MM.1S (cell line): ENCODE results near the gene SERP2.

Source experiments
- DNase-seq: peaks from one replicate; pipeline ENCODE4 v3.0.0-alpha.2; 2015
- H2AFZ ChIP-seq: fragments of 300-600 bp; sonication (generic); 2 replicates; pipeline ENCODE4 v1.6.0; 2016; ENCODE audit warnings: antibody characterized with exemption, low read length
- H3F3A ChIP-seq: fragments of 300-600 bp; sonication (generic); 2 replicates; pipeline ENCODE4 v1.6.1; 2016; ENCODE audit warnings: mild to moderate bottlenecking, antibody characterized with exemption, low read length, moderate library complexity, mixed read lengths; ENCODE audit not compliant: insufficient read depth
- H3K27ac ChIP-seq: fragments of 300-600 bp; sonication (generic); 2 replicates; pipeline ENCODE4 v1.5.1; 2016; ENCODE audit warnings: mild to moderate bottlenecking, low read length
- H3K27me3 ChIP-seq: fragments of 300-600 bp; sonication (generic); replicated peaks from 2 replicates; pipeline ENCODE4 v1.6.0; 2016; ENCODE audit warnings: low read length; ENCODE audit not compliant: insufficient read depth
- H3K36me3 ChIP-seq: fragments of 300-600 bp; sonication (generic); replicated peaks from 2 replicates; pipeline ENCODE4 v1.6.1; 2016; ENCODE audit warnings: mild to moderate bottlenecking, low read length, mixed read lengths; ENCODE audit not compliant: insufficient read depth
- H3K4me1 ChIP-seq: fragments of 300-600 bp; sonication (generic); 2 replicates; pipeline ENCODE4 v1.6.1; 2016; ENCODE audit warnings: low read length, mixed read lengths
- H3K4me2 ChIP-seq: fragments of 300-600 bp; sonication (generic); 2 replicates; pipeline ENCODE4 v1.6.0; 2016; ENCODE audit warnings: low read depth, low read length
- H3K4me3 ChIP-seq: fragments of 300-600 bp; sonication (generic); 2 replicates; pipeline ENCODE4 v1.5.1; 2016; ENCODE audit warnings: low read length, mixed read lengths
- H3K79me2 ChIP-seq: fragments of 300-600 bp; sonication (generic); 2 replicates; pipeline ENCODE4 v1.6.1; 2016; ENCODE audit warnings: mixed run types, low read length, mixed read lengths
- H3K9ac ChIP-seq: fragments of 300-600 bp; sonication (generic); 2 replicates; pipeline ENCODE4 v1.6.1; 2016; ENCODE audit warnings: low read length, mixed read lengths
- H3K9me2 ChIP-seq: fragments of 300-600 bp; sonication (generic); replicated peaks from 2 replicates; pipeline ENCODE4 v1.6.1; 2016; ENCODE audit warnings: mild to moderate bottlenecking, low read length, mixed read lengths; ENCODE audit not compliant: insufficient read depth
- H3K9me3 ChIP-seq: fragments of 300-600 bp; sonication (generic); replicated peaks from 2 replicates; pipeline ENCODE4 v1.6.1; 2016; ENCODE audit warnings: mild to moderate bottlenecking, low read length, mixed read lengths; ENCODE audit not compliant: insufficient read depth
- H4K20me1 ChIP-seq: fragments of 300-600 bp; sonication (generic); 2 replicates; pipeline ENCODE4 v1.6.1; 2016; ENCODE audit warnings: mild to moderate bottlenecking, low read length, moderate library complexity, mixed read lengths; ENCODE audit not compliant: insufficient read depth
- EZH2 ChIP-seq: fragments of 300-600 bp; sonication (generic); optimal IDR thresholded peaks from 2 replicates; pipeline ENCODE3; 2017; ENCODE audit warnings: low read depth, mild to moderate bottlenecking, antibody characterized with exemption, low read length, mixed read lengths
- EZH2phosphoT487 ChIP-seq: fragments of 300-600 bp; sonication (generic); IDR thresholded peaks from 2 replicates; pipeline ENCODE4 v1.6.1; 2018; ENCODE audit warnings: antibody characterized with exemption, low read length
- TF ChIP-seq, protein P1 (sequence below): fragments of 300-600 bp; sonication (generic); IDR thresholded peaks from 2 replicates; pipeline ENCODE4 v1.5.1; 2016; ENCODE audit warnings: antibody characterized with exemption, low read length, mixed read lengths

Gene SERP2

DNA sequence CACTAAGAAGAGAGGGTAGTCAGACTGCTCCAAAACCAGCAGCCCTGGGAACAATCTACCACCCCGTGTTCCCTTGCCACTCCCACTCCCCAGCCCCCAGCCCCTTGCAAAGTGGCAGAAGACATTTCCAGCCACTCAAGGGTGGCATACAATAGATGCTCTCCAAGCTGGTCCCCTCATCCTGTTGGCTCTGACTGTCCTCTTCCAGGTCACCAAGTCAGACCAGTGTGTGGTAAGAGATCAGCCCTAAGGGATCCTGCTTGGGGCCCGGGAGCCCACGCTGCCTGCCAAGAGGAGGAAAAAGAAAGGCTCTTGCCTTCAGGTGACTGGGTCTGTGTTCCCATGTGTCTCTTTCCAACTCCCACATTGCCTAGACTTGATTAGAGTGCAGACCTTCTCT is 25.0 kb downstream of the SERP2 start:
- H3K27me3 ChIP-seq, result no peaks in the 10 kb centered on the region
- H3K4me3 ChIP-seq, result no peak overlapping the region
- H3F3A ChIP-seq, result no peaks in the 10 kb centered on the region
- no peak for DNase-seq
- H3K36me3 ChIP-seq, result no peaks in the 10 kb centered on the region
- no peak overlapping the region for H3K27ac ChIP-seq
- no peaks in the 10 kb centered on the region for H3K4me1 ChIP-seq
- TF ChIP-seq EZH2 (no peak), EZH2phosphoT487 (no peak)
- TF ChIP-seq, protein P1, sequence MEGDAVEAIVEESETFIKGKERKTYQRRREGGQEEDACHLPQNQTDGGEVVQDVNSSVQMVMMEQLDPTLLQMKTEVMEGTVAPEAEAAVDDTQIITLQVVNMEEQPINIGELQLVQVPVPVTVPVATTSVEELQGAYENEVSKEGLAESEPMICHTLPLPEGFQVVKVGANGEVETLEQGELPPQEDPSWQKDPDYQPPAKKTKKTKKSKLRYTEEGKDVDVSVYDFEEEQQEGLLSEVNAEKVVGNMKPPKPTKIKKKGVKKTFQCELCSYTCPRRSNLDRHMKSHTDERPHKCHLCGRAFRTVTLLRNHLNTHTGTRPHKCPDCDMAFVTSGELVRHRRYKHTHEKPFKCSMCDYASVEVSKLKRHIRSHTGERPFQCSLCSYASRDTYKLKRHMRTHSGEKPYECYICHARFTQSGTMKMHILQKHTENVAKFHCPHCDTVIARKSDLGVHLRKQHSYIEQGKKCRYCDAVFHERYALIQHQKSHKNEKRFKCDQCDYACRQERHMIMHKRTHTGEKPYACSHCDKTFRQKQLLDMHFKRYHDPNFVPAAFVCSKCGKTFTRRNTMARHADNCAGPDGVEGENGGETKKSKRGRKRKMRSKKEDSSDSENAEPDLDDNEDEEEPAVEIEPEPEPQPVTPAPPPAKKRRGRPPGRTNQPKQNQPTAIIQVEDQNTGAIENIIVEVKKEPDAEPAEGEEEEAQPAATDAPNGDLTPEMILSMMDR, result no peak
- H3K79me2 ChIP-seq, result no peaks in the 10 kb centered on the region
- H3K4me2 ChIP-seq, result no peak overlapping the region
- no peaks in the 10 kb centered on the region for H3K9me3 ChIP-seq
- no peak overlapping the region for H2AFZ ChIP-seq
- H3K9ac ChIP-seq, result no peak overlapping the region
- H4K20me1 ChIP-seq, result no peaks in the 10 kb centered on the region
- H3K9me2 ChIP-seq, result no peaks in the 10 kb centered on the region

DNA sequence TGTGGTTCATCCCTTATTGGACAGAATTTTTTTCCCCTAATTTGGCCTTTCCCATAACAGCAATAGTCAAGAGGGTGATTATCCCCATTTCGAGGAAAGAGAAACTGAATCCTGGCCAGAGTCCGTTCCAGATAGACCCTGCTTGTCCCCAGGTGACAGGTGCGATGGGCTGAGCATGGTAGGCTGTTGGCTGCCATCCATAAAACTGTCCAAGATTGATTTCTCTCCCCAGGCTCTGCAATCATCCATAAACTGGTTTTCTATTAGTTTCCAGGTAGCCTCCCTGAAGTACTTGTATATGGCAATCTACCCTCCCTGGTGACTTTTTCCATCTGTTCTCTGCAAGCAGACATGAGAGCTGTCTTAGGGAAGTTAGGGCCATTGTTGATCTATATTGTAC is 25.4 kb downstream of the SERP2 start:
- Histone ChIP-seq H3K79me2 (no peaks in the 10 kb centered on the region), H3K4me1 (no peaks in the 10 kb centered on the region), H3K9me2 (no peaks in the 10 kb centered on the region), H3K9me3 (no peaks in the 10 kb centered on the region), H3K4me2 (no peak overlapping the region), H3K4me3 (no peak overlapping the region), H3F3A (no peaks in the 10 kb centered on the region), H2AFZ (no peak overlapping the region), H3K27me3 (no peaks in the 10 kb centered on the region), H4K20me1 (no peaks in the 10 kb centered on the region), H3K36me3 (no peaks in the 10 kb centered on the region), H3K27ac (no peak overlapping the region), H3K9ac (no peak overlapping the region)
- TF ChIP-seq EZH2phosphoT487, result no peak
- TF ChIP-seq, protein P1, result no peak
- TF ChIP-seq EZH2, result no peak
- no peak for DNase-seq

DNA sequence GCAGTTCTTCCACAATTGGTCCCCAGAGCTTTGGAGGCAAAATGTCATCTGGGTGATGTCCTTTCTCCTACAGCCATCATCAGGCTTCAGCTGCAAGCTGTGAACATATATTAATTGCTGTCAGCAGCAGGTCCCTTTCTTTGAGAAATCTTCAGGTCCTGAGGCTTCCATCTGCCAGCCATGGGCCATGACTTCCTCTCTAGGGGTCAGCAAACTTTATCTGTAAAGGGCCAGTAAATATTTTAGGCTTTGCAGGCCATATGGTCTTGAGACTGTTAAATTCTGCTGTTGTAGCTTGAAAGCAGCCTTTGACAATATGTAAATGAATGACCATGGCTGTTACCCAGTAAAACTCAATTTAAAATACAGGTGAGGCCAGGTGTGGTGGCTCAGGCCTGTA is 27.1 kb downstream of the SERP2 start:
- TF ChIP-seq, protein P1, result no peak
- TF ChIP-seq EZH2phosphoT487 (no peak), EZH2 (no peak)
- H4K20me1 ChIP-seq, result no peaks in the 10 kb centered on the region
- H3K27ac ChIP-seq, result no peak overlapping the region
- H3K9me2 ChIP-seq, result no peaks in the 10 kb centered on the region
- H3K27me3 ChIP-seq, result no peaks in the 10 kb centered on the region
- no peaks in the 10 kb centered on the region for H3K9me3 ChIP-seq
- H3K4me1 ChIP-seq, result no peaks in the 10 kb centered on the region
- no peak overlapping the region for H3K4me2 ChIP-seq
- no peak overlapping the region for H2AFZ ChIP-seq
- no peaks in the 10 kb centered on the region for H3F3A ChIP-seq
- DNase-seq, result no peak
- no peaks in the 10 kb centered on the region for H3K36me3 ChIP-seq
- H3K9ac ChIP-seq, result no peak overlapping the region
- no peak overlapping the region for H3K4me3 ChIP-seq
- no peaks in the 10 kb centered on the region for H3K79me2 ChIP-seq
